ENCODE measurements around the gene GSTM5. TPM values are rescaled to one million over a fixed set of nuclear protein-coding genes. Genes with fewer than 3 reads are reported as not detected.
"Not testable (repeated sequence)": the region's sequence is repeated elsewhere in the genome, so short reads cannot be mapped to it uniquely, and the experiment has no call there.

GSTM5 gene
- total RNA-seq, 1 experiment from 2014 or later, result not detected

DNA sequence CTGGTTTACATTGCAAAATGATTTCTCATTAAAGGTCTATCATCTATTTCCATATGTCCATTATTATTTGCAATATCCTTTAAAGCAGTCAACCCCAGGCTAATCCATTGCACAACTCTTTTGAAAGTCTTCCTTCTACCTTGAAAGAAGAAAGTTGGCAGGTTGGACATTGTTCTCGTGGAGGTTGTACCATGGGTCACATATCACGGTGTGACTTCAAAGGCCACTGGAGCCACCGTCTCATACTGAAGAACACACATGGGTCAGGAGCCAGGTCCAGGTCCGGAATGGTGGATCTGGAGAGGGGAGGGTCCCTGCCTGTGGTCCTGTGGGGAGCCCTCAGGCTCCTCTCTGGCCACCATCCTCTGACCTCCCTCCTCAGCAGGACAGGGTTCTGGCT, 26.2 kb upstream of the GSTM5 start:
- H3K27ac ChIP-seq (ENCODE audit: insufficient read length, low read depth, low read length); H3K56ac ChIP-seq (ENCODE audit: insufficient read length, low read depth, low read length); H2AK5ac ChIP-seq (ENCODE audit: insufficient read length, low read length); H2BK20ac ChIP-seq (ENCODE audit: low read depth, low read length, poor library complexity, severe bottlenecking); H4K8ac ChIP-seq (replicated peaks; ENCODE audit: insufficient read length, low read depth, low read length); H2BK12ac ChIP-seq (ENCODE audit: insufficient read length, low read depth, low read length); H3K4ac ChIP-seq (ENCODE audit: low read depth, low read length); H3K18ac ChIP-seq (ENCODE audit: insufficient read length, low read depth, low read length); H4K5ac ChIP-seq (ENCODE audit: insufficient read length, low read depth, low read length); H3T11ph ChIP-seq (ENCODE audit: low read length); H3K79me1 ChIP-seq (ENCODE audit: insufficient read depth, low read depth, low read length, poor library complexity, severe bottlenecking); H2BK15ac ChIP-seq (ENCODE audit: low read depth, low read length); H4K91ac ChIP-seq (ENCODE audit: insufficient read length, low read depth, low read length); H3K9ac ChIP-seq (ENCODE audit: extremely low read depth, insufficient read length, low read length); H3K4me2 ChIP-seq (ENCODE audit: insufficient read depth, insufficient read length, low read length); H3K4me1 ChIP-seq (ENCODE audit: insufficient read depth, low read length); H3K9me3 Mint-ChIP-seq; H2BK5ac ChIP-seq (ENCODE audit: insufficient read length, low read length); H3K27me3 Mint-ChIP-seq (ENCODE audit: low read depth); DNase-seq; H3K36me3 Mint-ChIP-seq (ENCODE audit: insufficient read depth in 1 of 3, low read depth in 3 of 3); H2BK120ac ChIP-seq (ENCODE audit: low read depth, low read length, poor library complexity, severe bottlenecking); H3K23me2 ChIP-seq (ENCODE audit: insufficient read length, low read depth, low read length, poor library complexity, severe bottlenecking); H3K9me3 ChIP-seq (ENCODE audit: control insufficient read depth, low read depth, low read length); H3K14ac ChIP-seq (ENCODE audit: insufficient read depth, low read length); H3K27ac Mint-ChIP-seq; H3K4me3 Mint-ChIP-seq; H3K79me2 ChIP-seq (ENCODE audit: insufficient read depth, low read length); H4K20me1 ChIP-seq (ENCODE audit: control insufficient read depth, insufficient read depth, insufficient read length); H2AFZ ChIP-seq (ENCODE audit: low read length); H3K4me1 Mint-ChIP-seq; H3K23ac ChIP-seq (ENCODE audit: insufficient read length, low read depth, low read length); H3K27me3 ChIP-seq (ENCODE audit: insufficient read depth, low read length): not testable (repeated sequence)
- no CpG with 5 or more reads among the region's 4 CpGs for WGBS (ENCODE audit: extremely low coverage, insufficient read length, low lambda C conversion rate)

GRCh38 chr1:109687109-109687508, 24.9 kb upstream of the GSTM5 start:
- not testable (repeated sequence) for H3K4me1 Mint-ChIP-seq; H3K9me3 ChIP-seq (ENCODE audit: control insufficient read depth, low read depth, low read length); DNase-seq; H3K79me2 ChIP-seq (ENCODE audit: insufficient read depth, low read length); H4K8ac ChIP-seq (replicated peaks; ENCODE audit: insufficient read length, low read depth, low read length); H3K27ac ChIP-seq (ENCODE audit: insufficient read length, low read depth, low read length); H2AFZ ChIP-seq (ENCODE audit: low read length); H2BK15ac ChIP-seq (ENCODE audit: low read depth, low read length); H4K5ac ChIP-seq (ENCODE audit: insufficient read length, low read depth, low read length); H3K9ac ChIP-seq (ENCODE audit: extremely low read depth, insufficient read length, low read length); H4K91ac ChIP-seq (ENCODE audit: insufficient read length, low read depth, low read length); H2BK120ac ChIP-seq (ENCODE audit: low read depth, low read length, poor library complexity, severe bottlenecking); H2BK12ac ChIP-seq (ENCODE audit: insufficient read length, low read depth, low read length); H3K18ac ChIP-seq (ENCODE audit: insufficient read length, low read depth, low read length); H3K27me3 Mint-ChIP-seq (ENCODE audit: low read depth); H3K9me3 Mint-ChIP-seq; H3K4me2 ChIP-seq (ENCODE audit: insufficient read depth, insufficient read length, low read length); H2AK5ac ChIP-seq (ENCODE audit: insufficient read length, low read length); H3K27me3 ChIP-seq (ENCODE audit: insufficient read depth, low read length); H3K23ac ChIP-seq (ENCODE audit: insufficient read length, low read depth, low read length); H3K4me1 ChIP-seq (ENCODE audit: insufficient read depth, low read length); H2BK5ac ChIP-seq (ENCODE audit: insufficient read length, low read length); H4K20me1 ChIP-seq (ENCODE audit: control insufficient read depth, insufficient read depth, insufficient read length); H3T11ph ChIP-seq (ENCODE audit: low read length); H2BK20ac ChIP-seq (ENCODE audit: low read depth, low read length, poor library complexity, severe bottlenecking); H3K4ac ChIP-seq (ENCODE audit: low read depth, low read length); H3K23me2 ChIP-seq (ENCODE audit: insufficient read length, low read depth, low read length, poor library complexity, severe bottlenecking); H3K79me1 ChIP-seq (ENCODE audit: insufficient read depth, low read depth, low read length, poor library complexity, severe bottlenecking); H3K56ac ChIP-seq (ENCODE audit: insufficient read length, low read depth, low read length)
- H3K36me3 Mint-ChIP-seq (ENCODE audit: insufficient read depth in 1 of 3, low read depth in 3 of 3), result peaks cover 0 to 11% (median 0%) of the 10 kb centered on the region in 3 experiments; a peak in 1 of 7 replicates
- H3K14ac ChIP-seq (ENCODE audit: insufficient read depth, low read length), result peak overlapping the region; percentile 94
- WGBS (ENCODE audit: extremely low coverage, insufficient read length, low lambda C conversion rate), result no CpG with 5 or more reads among the region's 11 CpGs
- H3K4me3 Mint-ChIP-seq, result peak overlapping the region; percentile 68 to 74
- peak overlapping the region in 1 of 3 experiments; percentile 5; a peak in 2 of 7 replicates for H3K27ac Mint-ChIP-seq

Measured in H9 (cell line).